SU-DHL-6 (cell line): ENCODE measurements around the gene PLCE1.

Experiments
- H2AFZ ChIP-seq: fragments of 200-600 bp; sonication (generic); 2 replicates; pipeline ENCODE4 v1.6.1; 2014; ENCODE audit warnings: low read depth, mild to moderate bottlenecking, moderate library complexity, mixed read lengths, antibody characterized with exemption, low read length; ENCODE audit not compliant: severe bottlenecking
- H3F3A ChIP-seq: fragments of 200-600 bp; shearing (Covaris generic); 2 replicates; pipeline ENCODE4 v1.6.0; 2016; ENCODE audit warnings: antibody characterized with exemption, mild to moderate bottlenecking; ENCODE audit not compliant: insufficient read depth
- H3K27ac ChIP-seq: fragments of 200-600 bp; sonication (generic); 2 replicates; pipeline ENCODE4 v1.5.1; 2016; ENCODE audit warnings: low read depth, mild to moderate bottlenecking, low read length, moderate library complexity, mixed read lengths
- H3K27me3 ChIP-seq: fragments of 200-600 bp; sonication (generic), shearing (Covaris generic); 2 replicates; pipeline ENCODE4 v1.6.0; 2014; ENCODE audit warnings: mild to moderate bottlenecking, low read length
- H3K36me3 ChIP-seq: fragments of 200-600 bp; sonication (generic); 2 replicates; pipeline ENCODE4 v1.6.1; 2014; ENCODE audit warnings: mild to moderate bottlenecking, low read length, mixed read lengths
- H3K4me2 ChIP-seq: fragments of 300-600, 200-600 bp; shearing (Covaris generic), sonication (generic); 2 replicates; pipeline ENCODE4 v1.6.0; 2014; ENCODE audit warnings: low read length, low read depth, mild to moderate bottlenecking; ENCODE audit not compliant: poor library complexity, severe bottlenecking
- H3K4me3 ChIP-seq: fragments of 200-600 bp; sonication (generic); 2 replicates; pipeline ENCODE4 v1.5.1; 2014; ENCODE audit warnings: antibody characterized with exemption, low read length, mild to moderate bottlenecking, mixed read lengths; ENCODE audit not compliant: insufficient read depth, poor library complexity, severe bottlenecking
- H3K79me2 ChIP-seq: fragments of 200-600 bp; sonication (generic); 2 replicates; pipeline ENCODE4 v1.6.1; 2014; ENCODE audit warnings: mild to moderate bottlenecking, low read length, moderate library complexity; ENCODE audit not compliant: insufficient read depth
- H3K9ac ChIP-seq: fragments of 200-600 bp; sonication (generic); 2 replicates; pipeline ENCODE4 v1.7.0; 2014; ENCODE audit warnings: mild to moderate bottlenecking, low read length
- H3K9me2 ChIP-seq: fragments of 200-600 bp; sonication (generic); replicated peaks from 2 replicates; pipeline ENCODE4 v1.6.1; 2014; ENCODE audit warnings: low read length; ENCODE audit not compliant: insufficient read depth
- H3K9me3 ChIP-seq: fragments of 200-600 bp; sonication (generic); 2 replicates; pipeline ENCODE4 v1.6.1; 2014; ENCODE audit warnings: low read length, mixed read lengths; ENCODE audit not compliant: insufficient read depth
- H4K20me1 ChIP-seq: fragments of 200-600 bp; sonication (generic); 2 replicates; pipeline ENCODE4 v1.6.1; 2014; ENCODE audit warnings: low read depth, mild to moderate bottlenecking, antibody characterized with exemption, low read length, moderate library complexity, mixed read lengths
- CTCF ChIP-seq: fragments of 200-600 bp; sonication (generic); IDR thresholded peaks from one replicate; pipeline ENCODE4 v1.5.1; 2017; ENCODE audit warnings: antibody characterized with exemption, mild to moderate bottlenecking, low read length, moderate library complexity; ENCODE audit not compliant: insufficient read depth, poor library complexity, severe bottlenecking
- EZH2phosphoT487 ChIP-seq: fragments of 200-600 bp; sonication (generic), shearing (Covaris generic); conservative IDR thresholded peaks from 2 replicates; pipeline ENCODE4 v1.6.1; 2018; ENCODE audit warnings: mild to moderate bottlenecking, antibody characterized with exemption, low read length, moderate library complexity, mixed read lengths

PLCE1 gene

GRCh38 chr10:94002156-94002555 lies 8.4 kb downstream of the PLCE1 start:
- Histone ChIP-seq H3K27ac (no peak overlapping the region), H2AFZ (no peak overlapping the region), H4K20me1 (no peaks in the 10 kb centered on the region), H3K9me2 (no peaks in the 10 kb centered on the region), H3K4me3 (no peak overlapping the region), H3K27me3 (no peaks in the 10 kb centered on the region; the same call in 1 of the 2 replicates), H3K9ac (no peak overlapping the region), H3K4me2 (no peak overlapping the region), H3K9me3 (no peaks in the 10 kb centered on the region), H3K79me2 (no peaks in the 10 kb centered on the region), H3F3A (no peaks in the 10 kb centered on the region), H3K36me3 (no peaks in the 10 kb centered on the region)
- TF ChIP-seq EZH2phosphoT487 (no peak), CTCF (no peak)

- Histone ChIP-seq H3K4me2 (no peak overlapping the region), H2AFZ (no peak overlapping the region), H3K9me3 (no peaks in the 10 kb centered on the region), H3K79me2 (no peaks in the 10 kb centered on the region), H3K9ac (no peak overlapping the region), H3K27ac (no peak overlapping the region), H3K27me3 (no peaks in the 10 kb centered on the region; the same call in 1 of the 2 replicates), H3F3A (no peaks in the 10 kb centered on the region), H3K4me3 (no peak overlapping the region), H4K20me1 (no peaks in the 10 kb centered on the region), H3K36me3 (no peaks in the 10 kb centered on the region), H3K9me2 (no peaks in the 10 kb centered on the region)
- TF ChIP-seq EZH2phosphoT487 (no peak), CTCF (no peak)
Observed at GRCh38 chr10:94003488-94003887, 9.8 kb downstream of the PLCE1 start.

- no peak overlapping the region for H3K4me2 ChIP-seq
- TF ChIP-seq CTCF = no peak
- no peak for TF ChIP-seq EZH2phosphoT487
- no peak overlapping the region for H3K27ac ChIP-seq
- H3F3A ChIP-seq = no peaks in the 10 kb centered on the region
- H3K9ac ChIP-seq = no peak overlapping the region
- H3K27me3 ChIP-seq = no peaks in the 10 kb centered on the region; the same call in 1 of the 2 replicates
- no peaks in the 10 kb centered on the region for H3K36me3 ChIP-seq
- H3K9me3 ChIP-seq = no peaks in the 10 kb centered on the region
- no peak overlapping the region for H3K4me3 ChIP-seq
- H3K9me2 ChIP-seq = no peaks in the 10 kb centered on the region
- no peaks in the 10 kb centered on the region for H3K79me2 ChIP-seq
- no peaks in the 10 kb centered on the region for H4K20me1 ChIP-seq
- no peak overlapping the region for H2AFZ ChIP-seq
Observed at GRCh38 chr10:94005050-94005449, 11.3 kb downstream of the PLCE1 start.
